ENCODE data around the gene CAMKK2. TPM values are rescaled to one million over a fixed set of nuclear protein-coding genes. Genes with fewer than 3 reads are reported as not detected.

Gene CAMKK2
- total RNA-seq, 2 donors from 2014 or later = 14.4 to 16.9 TPM

DNA sequence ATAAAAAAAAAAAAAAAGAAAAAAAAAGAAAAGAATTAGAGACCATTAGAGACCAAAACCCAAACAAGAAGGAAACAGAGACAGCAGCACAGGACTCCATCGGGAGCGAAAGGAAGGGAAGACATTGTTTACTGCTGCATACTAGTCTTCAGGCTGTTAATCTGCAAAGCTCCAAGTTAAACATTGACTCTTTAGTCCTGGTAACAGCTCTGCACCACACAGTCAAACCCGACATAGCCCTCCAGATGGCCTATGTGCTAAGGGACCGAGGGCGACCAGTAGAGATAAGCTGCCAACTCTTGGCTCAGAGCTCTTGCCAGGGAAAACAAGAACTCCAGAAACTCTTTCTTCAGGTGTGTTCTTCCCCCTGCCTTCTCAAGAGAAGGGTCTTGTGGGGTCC, 78.7 kb downstream of the CAMKK2 start:
- TF ChIP-seq CTCF (IDR thresholded peaks at IDR 0.05) = no peak
- H3K4me3 ChIP-seq = no peak overlapping the region
- H3K9me3 ChIP-seq = no peaks in the 10 kb centered on the region
- H3K4me1 ChIP-seq = peaks cover 0 to 12% of the 10 kb centered on the region in 2 donors
- no peak for DNase-seq (ENCODE audit: low spot score)
- no peaks in the 10 kb centered on the region for H3K27me3 ChIP-seq
- no peak overlapping the region for H3K27ac ChIP-seq
- H3K36me3 ChIP-seq = peaks cover 11% of the 10 kb centered on the region

GRCh38 chr12:121217063-121217462, 79.4 kb downstream of the CAMKK2 start:
- H3K4me3 ChIP-seq = no peak overlapping the region
- H3K4me1 ChIP-seq = peaks cover 0 to 12% of the 10 kb centered on the region in 2 donors
- H3K36me3 ChIP-seq = peaks cover 10% of the 10 kb centered on the region
- no peak for TF ChIP-seq CTCF (IDR thresholded peaks at IDR 0.05)
- H3K27me3 ChIP-seq = no peaks in the 10 kb centered on the region
- no peak overlapping the region for H3K27ac ChIP-seq
- no peak for DNase-seq (ENCODE audit: low spot score)
- H3K9me3 ChIP-seq = no peaks in the 10 kb centered on the region

DNA sequence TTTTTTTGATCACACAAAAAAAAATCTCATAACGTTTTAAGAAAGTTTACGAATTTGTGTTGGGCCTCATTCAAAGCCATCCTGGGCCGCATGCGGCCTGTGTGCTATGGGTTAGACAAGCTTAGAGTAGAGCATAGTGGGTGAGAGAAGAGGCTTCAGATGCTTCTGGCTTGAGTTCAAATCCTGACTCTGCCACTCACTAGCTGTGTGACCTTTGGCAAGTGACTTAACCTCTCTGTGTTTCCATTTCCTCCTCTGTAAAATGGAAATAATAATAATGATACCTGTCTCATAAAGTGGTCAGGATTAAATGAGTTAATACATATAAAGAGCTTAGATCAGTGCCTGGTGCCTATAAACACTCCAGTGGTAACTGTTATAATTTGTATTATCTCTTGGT, 80.4 kb downstream of the CAMKK2 start:
- Histone ChIP-seq H3K27ac (no peak overlapping the region), H3K36me3 (peaks cover 6% of the 10 kb centered on the region), H3K4me3 (no peak overlapping the region), H3K27me3 (no peaks in the 10 kb centered on the region), H3K9me3 (no peaks in the 10 kb centered on the region), H3K4me1 (peaks cover 0 to 15% of the 10 kb centered on the region in 2 donors)
- DNase-seq (ENCODE audit: low spot score) = no peak
- TF ChIP-seq CTCF (IDR thresholded peaks at IDR 0.05) = no peak

DNA sequence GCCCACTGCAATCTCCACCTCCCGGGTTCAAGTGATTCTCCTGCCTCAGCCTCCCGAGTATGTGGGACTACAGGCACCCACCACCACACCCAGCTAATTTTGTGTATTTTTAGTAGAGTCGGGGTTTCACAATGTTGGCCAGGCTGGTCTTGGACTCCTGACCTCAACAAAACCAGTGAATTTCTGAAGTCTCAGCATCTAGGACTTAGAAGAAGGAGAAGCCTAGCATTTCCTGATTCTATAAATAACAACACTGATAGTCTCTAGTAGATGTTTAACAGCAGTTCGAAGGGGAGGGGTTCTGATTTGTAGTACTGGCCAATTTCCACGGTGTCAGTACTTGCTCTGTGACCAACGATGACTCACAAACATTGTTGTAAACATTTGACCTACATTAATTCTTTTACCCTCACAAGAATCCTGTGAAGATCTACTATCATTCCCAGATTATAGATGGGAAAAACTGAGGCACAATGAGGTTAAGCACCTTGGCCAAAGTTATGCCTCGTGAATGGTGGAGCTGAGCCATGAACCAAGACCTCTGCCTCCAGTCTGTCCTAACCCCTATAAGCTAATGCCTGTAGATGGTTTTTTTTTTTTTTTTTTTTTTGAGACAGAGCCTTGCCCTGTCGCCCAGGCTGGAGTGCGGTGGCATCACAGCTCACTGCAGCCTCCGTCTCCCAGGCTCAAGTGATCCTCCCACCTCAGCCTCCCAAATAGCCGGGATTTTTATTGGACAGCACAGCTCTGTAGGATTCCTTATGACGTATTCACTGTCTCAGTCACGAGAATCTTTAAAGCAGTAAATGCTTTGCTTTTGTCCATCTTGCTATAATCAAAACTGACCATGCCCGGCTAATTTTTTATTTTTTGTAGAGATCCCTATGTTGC, 81.4 kb downstream of the CAMKK2 start:
- DNase-seq (ENCODE audit: low spot score) = no peak
- no peak for TF ChIP-seq CTCF (IDR thresholded peaks at IDR 0.05)
- H3K4me1 ChIP-seq = peaks cover 0 to 22% of the 10 kb centered on the region in 2 donors
- H3K4me3 ChIP-seq = no peak overlapping the region
- peak overlapping the region; percentile 67 to 69 for H3K27ac ChIP-seq
- H3K9me3 ChIP-seq = no peaks in the 10 kb centered on the region
- peaks cover 6% of the 10 kb centered on the region for H3K36me3 ChIP-seq
- no peaks in the 10 kb centered on the region for H3K27me3 ChIP-seq

DNA sequence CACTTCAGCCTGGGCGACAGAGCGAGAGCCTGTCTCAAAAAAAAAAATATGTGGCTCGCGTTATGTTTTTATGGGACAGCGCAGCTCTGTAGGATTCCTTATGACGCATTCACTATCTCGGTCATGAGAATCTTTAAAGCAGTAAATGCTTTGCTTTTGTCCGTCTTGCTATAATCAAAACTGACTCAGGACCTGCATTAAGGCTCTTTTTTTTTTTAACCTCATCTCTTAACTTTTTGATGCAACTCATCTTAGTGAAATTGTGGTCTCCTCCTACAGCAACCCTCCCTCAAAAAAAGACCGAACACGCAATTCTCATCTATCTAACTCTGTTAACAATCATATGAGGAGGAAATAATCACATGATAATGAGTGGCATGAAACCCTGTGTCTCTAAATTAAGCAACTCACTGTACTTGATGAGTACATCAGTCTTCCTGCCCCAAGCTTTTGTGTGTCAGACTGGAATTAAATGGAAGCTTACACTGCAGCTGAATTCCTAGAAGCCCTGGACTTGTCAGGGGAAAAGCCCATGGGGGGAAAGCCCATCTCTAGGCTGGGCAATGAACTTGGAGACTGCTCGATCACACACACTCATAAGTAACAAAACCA, 82.2 kb downstream of the CAMKK2 start:
- H3K27ac ChIP-seq = peak overlapping the region; percentile 67 to 69
- no peak overlapping the region for H3K4me3 ChIP-seq
- peaks cover 6% of the 10 kb centered on the region for H3K36me3 ChIP-seq
- H3K9me3 ChIP-seq = no peaks in the 10 kb centered on the region
- H3K4me1 ChIP-seq = peaks cover 0 to 22% of the 10 kb centered on the region in 2 donors
- no peak for DNase-seq (ENCODE audit: low spot score)
- H3K27me3 ChIP-seq = no peaks in the 10 kb centered on the region
- TF ChIP-seq CTCF (IDR thresholded peaks at IDR 0.05) = no peak
